22Rv1 (cell line): ENCODE measurements around the gene CDK5R2.

Experiments
- H3K27ac ChIP-seq: fragments of 450-650 bp; 2 replicates; pipeline ENCODE4 v1.5.1; 2017
- ZFX ChIP-seq: fragments of 450-650 bp; IDR thresholded peaks from 2 replicates; pipeline ENCODE4 v1.6.1; 2017; ENCODE audit warnings: antibody characterized with exemption, borderline replicate concordance
- TF ChIP-seq, protein P1 (sequence below): fragments of 450-650 bp; IDR thresholded peaks from 2 replicates; pipeline ENCODE4 v1.5.1; 2017; ENCODE audit warnings: mild to moderate bottlenecking

The CDK5R2 gene

DNA sequence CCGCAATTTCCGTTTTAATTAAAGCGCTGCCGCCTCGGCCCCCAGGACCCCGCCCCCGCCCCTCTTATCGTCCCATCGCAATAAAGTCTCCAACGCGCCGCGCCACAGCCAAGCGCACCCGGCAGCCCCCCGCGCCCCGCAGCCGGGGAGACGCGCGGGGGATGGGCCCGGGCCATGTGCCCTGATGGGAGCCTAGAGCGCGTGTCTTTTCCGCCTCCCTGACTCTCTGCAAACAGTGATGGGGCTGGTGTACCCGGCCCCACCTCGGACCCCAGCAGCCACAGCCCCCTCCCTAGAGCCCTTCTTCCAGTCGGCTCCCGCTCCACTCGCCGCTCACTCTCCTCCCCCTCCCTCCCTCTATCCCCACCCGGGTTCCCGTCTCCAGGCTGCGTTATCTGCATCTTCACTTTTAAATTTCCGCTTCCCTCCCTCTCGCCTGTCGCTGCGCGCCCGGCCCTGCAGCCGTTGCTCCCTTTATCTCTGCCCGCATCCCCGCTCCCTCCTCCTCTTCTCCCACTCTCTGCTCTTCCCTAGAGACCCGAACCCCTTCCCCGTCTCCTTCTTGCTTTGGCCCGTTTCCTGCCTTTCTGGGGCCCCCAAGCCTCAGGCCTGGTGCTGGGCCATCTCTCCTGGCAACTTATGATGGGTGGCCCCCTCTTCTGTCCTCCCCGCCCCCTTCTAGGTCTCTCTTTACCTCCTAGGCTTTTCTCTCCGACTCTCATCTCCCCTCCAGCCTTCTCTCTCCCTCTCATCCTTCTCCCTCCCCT is 26.0 kb downstream of the CDK5R2 start:
- TF ChIP-seq ZFX, result no peak
- TF ChIP-seq, protein P1, sequence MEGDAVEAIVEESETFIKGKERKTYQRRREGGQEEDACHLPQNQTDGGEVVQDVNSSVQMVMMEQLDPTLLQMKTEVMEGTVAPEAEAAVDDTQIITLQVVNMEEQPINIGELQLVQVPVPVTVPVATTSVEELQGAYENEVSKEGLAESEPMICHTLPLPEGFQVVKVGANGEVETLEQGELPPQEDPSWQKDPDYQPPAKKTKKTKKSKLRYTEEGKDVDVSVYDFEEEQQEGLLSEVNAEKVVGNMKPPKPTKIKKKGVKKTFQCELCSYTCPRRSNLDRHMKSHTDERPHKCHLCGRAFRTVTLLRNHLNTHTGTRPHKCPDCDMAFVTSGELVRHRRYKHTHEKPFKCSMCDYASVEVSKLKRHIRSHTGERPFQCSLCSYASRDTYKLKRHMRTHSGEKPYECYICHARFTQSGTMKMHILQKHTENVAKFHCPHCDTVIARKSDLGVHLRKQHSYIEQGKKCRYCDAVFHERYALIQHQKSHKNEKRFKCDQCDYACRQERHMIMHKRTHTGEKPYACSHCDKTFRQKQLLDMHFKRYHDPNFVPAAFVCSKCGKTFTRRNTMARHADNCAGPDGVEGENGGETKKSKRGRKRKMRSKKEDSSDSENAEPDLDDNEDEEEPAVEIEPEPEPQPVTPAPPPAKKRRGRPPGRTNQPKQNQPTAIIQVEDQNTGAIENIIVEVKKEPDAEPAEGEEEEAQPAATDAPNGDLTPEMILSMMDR, result no peak
- peak overlapping the region; percentile 63; the same call in 1 of the 2 replicates for H3K27ac ChIP-seq

DNA sequence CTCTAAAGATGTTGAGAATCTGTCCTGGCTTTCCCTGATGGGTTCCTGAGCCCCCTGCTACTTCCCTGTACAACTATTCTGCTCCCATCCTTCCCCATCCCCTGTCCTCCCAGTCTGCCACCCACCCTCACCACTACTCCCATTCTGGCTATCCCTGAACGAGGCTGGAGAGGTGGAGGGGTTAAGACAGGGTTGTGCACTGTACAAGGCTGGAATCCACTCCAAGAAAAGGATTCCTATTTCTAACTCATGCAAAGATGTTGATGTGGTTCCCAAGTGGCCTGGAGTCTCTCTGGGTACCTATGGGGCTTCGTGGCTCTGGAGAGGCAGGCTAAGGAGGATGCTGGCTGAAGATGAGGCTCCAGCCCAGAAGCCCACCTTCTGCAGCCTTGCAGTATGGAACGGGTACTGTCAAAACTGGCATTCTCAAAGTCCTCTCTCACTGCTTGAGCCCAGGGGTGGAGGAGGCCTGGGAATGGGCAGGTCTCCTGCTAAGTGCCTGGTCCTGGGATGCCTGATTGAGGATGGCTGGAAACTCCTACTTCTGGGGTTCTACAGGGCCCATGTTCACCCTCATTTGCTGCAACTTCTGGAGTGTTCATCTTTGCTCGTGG is 26.8 kb downstream of the CDK5R2 start:
- H3K27ac ChIP-seq, result no peak overlapping the region
- TF ChIP-seq ZFX, result no peak
- TF ChIP-seq, protein P1, result no peak

DNA sequence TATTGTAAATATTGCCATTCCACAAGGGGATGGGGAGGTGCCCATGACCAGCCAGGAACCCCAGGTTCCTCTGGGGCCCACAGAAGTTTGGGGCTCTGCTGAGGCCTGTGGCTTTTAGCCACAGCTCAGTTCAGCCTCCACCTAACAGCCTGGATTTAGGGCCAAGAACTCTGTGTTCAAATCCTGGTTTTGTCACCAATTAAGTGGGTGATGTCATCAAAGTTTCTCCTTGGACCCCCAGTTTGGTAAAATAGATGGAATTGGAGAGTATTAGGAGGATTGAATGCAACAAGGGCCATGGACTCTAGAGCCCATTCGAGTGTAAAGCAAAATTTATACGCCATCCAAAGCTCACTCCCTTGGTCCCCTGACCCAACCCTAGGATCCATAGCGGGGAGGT is 28.7 kb downstream of the CDK5R2 start:
- TF ChIP-seq, protein P1, result no peak
- TF ChIP-seq ZFX, result no peak
- H3K27ac ChIP-seq, result no peak overlapping the region

DNA sequence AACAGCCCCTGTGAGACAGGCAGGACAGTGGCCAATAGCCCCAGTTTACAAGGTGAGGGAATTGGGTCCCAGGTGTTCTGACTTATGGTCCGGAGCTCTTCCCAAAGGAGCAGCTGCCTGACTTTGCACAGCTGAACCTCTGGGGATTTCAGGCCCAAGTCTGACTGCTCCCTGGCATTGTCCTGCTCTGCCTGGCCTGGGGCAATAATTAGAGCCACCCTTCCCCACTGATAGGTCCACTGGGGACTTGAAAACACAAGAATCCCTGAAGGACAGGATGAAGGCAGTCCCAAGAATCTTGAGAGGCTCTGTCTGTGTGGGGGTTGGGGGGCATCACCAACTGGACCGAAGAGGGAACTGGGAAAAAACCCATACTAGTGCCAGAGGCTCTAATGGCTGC is 29.2 kb downstream of the CDK5R2 start:
- H3K27ac ChIP-seq, result no peak overlapping the region
- no peak for TF ChIP-seq ZFX
- TF ChIP-seq, protein P1, result no peak

DNA sequence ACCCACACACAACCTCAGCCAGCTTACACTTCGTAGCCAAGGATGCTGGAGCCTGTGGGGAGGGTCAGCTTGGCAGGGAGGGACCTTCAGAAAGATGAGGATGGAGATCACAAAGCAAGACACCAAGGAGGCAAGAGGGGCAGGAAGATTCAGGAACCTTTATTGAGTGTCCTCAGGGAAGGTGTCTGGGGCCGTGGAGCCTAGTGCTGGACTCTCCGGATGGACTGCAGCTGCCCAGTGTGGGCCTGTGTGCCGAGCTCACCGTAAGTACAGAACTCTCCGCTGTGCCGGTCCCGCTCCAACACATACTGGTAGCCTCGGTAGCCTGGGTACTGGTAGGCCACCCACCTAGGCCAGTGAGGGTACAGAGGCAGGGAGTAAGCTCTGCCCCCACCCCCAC is 30.6 kb downstream of the CDK5R2 start:
- TF ChIP-seq ZFX, result no peak
- TF ChIP-seq, protein P1, result no peak
- H3K27ac ChIP-seq, result no peak overlapping the region

- H3K27ac ChIP-seq, result no peak overlapping the region
- TF ChIP-seq, protein P1, result no peak
- TF ChIP-seq ZFX, result no peak
Observed at GRCh38 chr2:218990612-218991011, 31.1 kb downstream of the CDK5R2 start.

- TF ChIP-seq, protein P1, result no peak
- TF ChIP-seq ZFX, result no peak
- no peak overlapping the region for H3K27ac ChIP-seq
Observed at GRCh38 chr2:218991674-218992168, 32.3 kb downstream of the CDK5R2 start.
